Stimulated activated CD8-positive, alpha-beta memory T cell treated with anti-CD3 and anti-CD28 coated beads, Interleukin-12 subunit alpha, Interleukin-12 subunit beta, amount 100 ng/mL, for 24 hours (primary cell): Measurements from ENCODE around the gene DSCAM.

Experiments
- DNase-seq: peaks from one replicate; pipeline ENCODE4 v3.0.0-alpha.2; 2020; ENCODE audit errors: extremely low read depth

Gene DSCAM

DNA sequence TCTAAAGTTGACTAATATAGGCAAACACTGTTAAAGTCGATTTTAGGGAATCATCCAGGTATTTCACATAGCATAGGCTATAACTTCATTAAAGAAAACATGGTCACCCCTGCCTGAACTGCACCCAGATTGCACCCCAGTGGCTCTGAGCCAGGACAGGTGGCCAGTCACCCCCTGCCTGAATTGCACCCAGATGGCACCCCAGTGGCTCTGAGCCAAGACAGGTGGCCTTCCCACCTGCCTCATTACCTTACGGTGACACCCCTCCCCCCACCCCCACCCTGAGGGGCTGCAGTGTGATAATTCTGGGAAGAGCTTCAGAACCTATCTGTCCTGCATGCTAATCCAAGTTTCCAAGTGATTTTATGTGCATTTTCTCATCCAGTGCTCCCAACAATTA is 78.9 kb downstream of the DSCAM start:
- no peak for DNase-seq

DNA sequence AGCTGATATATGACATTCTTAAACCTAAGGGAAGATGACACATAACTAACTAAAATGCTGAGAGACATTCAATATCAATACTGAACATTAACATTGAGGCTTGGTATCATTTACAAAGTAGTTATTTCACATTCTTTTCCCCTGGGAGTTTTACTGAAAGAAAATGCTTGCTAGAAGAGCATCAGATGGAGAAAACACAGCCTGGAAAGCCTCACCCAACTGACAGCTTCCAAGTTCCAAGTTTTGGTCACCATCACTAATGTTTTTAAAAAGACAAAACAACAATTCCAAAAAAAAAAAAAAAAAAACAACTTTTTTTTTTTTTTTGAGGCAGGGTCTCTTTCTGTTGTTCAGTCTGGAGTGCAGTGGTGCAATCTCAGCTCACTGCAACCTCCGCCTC is 80.6 kb downstream of the DSCAM start:
- DNase-seq: no peak

DNA sequence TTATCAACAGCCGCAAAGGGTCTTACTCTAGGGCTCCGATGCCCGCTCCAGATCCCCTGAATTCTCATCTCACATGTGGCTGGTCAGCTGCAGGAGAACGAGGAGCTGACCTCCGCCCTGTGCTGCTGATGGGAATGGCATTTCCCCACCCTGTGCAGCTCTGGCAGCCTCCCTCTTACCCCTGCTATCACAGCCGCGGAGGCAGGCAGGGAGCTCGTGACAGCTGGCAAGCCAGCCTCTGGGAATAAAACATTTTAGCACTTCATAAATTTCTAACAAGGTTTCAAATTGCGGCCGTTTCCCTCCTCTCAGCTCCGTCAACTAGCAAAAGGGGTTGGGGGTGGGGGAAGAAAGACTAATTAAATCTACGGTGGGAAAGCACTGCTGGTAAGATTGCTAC is 81.1 kb downstream of the DSCAM start:
- DNase-seq: no peak

DNA sequence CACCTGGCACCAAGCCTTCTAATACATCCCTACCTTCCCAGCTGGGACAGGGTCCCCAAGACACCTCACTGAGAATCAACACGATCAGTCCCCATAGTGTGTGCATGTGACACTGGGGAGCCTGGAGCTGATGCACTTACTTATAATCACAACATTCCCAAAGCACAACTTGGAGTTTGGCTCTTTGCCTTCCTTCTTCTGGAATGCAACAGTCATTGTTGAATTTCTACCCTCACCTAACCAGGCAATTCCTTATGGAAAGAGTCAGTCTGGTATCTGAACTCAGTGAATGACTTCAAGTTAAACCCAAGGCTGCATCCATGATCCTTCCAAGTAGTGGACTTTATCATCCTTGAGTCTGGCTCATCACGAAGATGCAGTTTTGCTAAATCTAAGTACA is 86.1 kb downstream of the DSCAM start:
- no peak for DNase-seq

DNA sequence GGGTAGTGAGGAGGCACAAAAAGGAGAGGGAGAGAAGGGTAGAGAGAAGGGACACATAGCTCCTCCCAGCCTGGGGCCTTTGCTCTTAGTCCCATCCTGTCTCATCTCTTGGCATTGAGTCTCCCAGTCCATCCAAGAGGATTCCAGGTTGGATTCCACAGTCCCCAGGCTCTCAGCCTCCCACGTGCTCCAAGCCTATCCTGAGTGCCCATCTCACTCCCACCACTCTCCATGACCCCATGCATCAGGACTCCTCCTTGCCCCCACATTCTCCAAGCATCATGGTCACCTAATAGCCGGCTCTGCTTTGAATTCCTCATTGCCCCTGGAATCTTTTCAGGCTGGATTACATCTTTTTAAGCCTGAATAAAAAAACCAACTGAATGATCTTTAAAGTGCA is 87.9 kb downstream of the DSCAM start:
- no peak for DNase-seq

DNA sequence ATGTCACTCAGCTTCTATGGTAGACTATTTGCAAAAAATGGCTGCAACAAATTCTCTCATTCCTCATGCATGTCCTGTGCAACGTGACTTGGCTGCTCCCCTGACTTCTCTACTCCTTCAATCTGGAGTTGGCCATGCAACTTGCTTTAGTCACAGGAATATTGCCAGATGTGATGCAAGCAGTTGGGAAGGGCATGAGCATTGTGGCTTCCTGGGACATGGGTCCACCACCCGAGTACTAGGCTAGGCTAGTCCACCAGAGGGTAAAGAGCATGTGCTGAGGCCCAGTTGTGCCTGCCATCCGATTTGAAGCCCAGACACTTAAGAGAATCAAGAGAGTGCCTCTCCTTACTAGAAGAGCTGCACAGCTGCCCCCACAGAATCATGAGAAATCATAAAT is 89.6 kb downstream of the DSCAM start:
- no peak for DNase-seq

DNA sequence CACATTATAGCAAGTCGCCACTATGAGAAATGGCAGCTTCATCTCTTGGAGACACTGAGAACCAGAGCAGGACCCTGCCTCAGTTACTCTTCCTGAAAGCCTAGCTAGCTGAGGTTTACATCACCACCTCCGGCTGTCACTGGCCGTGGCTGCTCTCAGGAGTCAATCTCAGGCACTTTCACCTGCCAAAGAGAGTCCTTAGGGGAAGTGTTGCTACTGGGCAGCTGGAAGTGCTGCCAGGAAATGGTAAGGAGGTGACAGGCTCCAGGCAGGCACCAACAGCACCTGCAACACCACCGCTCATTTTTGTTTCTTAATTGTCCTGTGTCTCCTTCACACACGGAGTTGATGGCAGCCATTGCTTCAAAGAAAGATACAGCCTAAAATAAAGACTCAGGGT is 92.5 kb downstream of the DSCAM start:
- no peak for DNase-seq

DNA sequence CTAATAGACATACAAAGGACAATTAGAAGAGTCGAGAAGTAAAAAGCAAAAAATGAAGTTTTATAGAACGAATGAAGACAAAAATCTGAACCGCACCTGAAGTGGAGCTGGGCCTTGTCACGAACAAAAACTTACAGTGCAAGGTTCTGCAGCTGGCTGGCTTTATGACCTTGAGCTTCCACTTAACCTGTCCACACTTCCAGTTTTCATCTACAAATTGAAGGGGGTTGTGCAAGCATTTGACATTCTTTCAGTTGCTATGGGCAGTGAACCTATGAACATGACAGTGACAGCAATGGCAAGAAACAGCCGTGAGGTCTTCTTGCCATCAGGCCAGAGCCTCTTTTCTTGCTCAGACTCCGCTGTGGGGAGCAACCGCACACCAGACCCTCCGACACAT is 93.2 kb downstream of the DSCAM start:
- no peak for DNase-seq

GRCh38 chr21:40752125-40752524 is 94.8 kb downstream of the DSCAM start:
- no peak for DNase-seq

DNA sequence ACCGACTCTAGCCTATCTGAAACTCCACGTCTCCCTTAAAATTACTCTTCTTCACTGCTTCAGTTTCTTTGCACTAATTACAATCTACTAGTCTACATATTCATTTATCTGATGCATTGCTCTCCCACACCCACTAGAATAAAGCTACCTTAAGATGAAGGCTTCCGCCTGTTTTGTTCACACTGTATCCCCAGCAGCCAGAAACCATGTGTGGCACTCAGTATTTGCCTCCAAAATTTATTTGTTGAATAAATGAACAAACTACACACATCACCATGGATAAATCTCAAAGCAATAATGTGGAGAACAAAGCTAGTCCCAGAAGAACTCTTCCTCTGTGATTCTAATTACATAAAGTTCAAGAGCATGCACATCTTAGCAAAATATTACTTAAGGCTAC is 95.7 kb downstream of the DSCAM start:
- DNase-seq: no peak

- no peak for DNase-seq
Observed at GRCh38 chr21:40736145-40736544, 110.8 kb downstream of the DSCAM start.

- DNase-seq: no peak
Observed at GRCh38 chr21:40733024-40733397, 113.9 kb downstream of the DSCAM start.

- DNase-seq: no peak
Observed at GRCh38 chr21:40732253-40733023, 114.5 kb downstream of the DSCAM start.

GRCh38 chr21:40731206-40731605 is 115.8 kb downstream of the DSCAM start:
- no peak for DNase-seq

GRCh38 chr21:40730426-40730800 is 116.5 kb downstream of the DSCAM start:
- DNase-seq: no peak

DNA sequence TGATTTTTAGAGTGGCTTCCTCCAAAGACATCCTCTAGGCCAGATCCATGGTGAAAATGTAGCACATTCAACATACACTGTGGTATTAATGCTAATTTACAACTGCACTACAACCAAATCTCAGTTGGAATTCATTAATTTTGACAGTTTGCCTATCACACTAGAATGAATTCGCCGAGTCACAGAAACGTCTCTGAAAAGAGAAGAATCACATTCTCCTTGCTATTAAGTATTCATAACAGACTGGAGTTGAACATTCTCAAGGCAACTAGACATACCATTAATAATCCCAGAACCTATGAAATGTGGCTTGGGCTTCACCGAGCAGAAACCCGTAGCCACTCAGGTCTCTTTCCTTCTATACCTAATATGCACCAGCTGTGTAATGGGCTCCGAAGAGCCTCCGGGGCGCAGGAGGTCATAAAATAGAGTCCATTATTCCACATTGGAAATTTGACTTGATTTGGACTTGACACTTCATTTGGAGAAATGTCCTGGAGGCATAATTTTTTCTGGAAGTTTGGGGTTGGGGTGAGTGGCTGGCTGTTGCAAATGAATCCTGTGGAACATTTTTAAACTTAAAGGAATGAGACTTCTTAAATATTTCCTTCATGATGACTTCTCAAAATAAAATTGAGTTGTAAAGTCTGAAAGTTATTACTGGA is 117.1 kb downstream of the DSCAM start:
- DNase-seq: no peak

DNA sequence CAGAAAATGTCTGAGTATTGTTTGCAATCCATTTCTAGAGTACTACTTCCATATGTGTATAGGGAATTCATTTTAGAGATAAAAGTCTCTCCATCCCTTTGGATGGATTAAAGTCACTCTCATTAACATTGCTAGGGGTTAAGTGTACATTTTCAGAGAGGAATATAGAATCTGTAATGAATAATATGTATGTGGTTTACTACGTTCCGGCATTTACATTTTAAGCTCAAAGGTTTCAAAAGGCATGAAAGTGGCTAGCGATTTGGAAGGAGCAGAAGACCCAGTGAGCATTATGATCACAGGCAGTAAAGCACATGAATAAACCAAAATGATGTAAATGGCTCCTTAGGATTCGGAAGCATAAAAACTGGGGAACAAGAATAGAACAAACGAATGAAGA is 123.0 kb downstream of the DSCAM start:
- no peak for DNase-seq

DNA sequence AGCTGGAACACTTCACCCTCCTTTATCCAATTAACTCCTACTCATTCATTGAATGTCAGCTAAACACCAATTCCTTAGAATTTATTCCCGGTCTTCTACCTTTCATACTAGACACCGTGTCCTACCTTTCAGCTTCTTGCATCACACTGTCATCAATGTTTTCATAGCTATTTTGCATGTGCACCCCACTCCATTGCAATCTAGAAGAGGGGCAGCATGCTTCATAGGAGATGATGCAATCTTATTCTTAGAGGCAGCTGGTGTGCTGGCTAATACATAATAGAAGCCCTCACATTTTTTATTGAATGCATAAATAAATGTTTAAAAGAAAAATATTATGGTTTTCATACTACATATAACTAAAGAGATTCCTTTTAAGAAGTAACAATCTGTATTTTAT is 123.6 kb downstream of the DSCAM start:
- DNase-seq: no peak

GRCh38 chr21:40719615-40720014 is 127.3 kb downstream of the DSCAM start:
- DNase-seq: no peak

DNA sequence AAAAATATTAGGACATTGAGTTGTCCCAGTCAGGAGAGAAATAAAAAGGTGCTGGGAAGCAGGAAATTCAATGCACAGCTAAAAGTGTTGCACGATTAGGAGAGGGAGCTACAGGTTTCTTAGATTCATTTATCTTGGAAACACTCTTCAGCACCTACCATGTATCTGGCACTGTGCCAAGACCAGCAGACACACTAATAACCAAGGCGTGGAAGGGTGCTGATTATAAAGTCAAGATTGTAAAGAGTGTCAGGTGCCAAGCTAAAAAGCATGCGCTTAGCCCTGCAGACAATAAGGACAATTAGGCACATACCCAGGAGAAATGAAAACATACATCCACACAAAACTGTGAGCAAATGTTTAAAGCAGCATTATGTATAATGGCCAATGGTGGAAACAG is 129.9 kb downstream of the DSCAM start:
- DNase-seq: no peak

DNA sequence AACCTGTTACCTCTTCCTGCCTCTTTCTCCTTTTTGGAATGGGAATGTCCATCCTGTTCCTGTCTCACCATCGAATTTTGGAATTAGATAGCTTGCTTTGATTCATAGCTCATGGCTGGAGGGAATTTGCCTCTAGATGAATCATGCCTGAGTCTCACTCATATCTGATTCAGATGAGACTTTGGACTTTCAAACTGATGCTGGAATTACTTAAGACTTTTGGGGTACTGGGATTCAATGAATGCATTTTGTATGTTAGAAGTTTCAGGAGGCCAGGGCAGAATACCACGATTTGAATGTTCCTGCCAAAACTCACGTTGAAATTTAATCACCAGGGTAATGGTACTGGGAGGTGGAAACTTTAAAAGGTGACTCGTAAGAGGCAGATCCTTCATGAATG is 132.4 kb downstream of the DSCAM start:
- DNase-seq: no peak

DNA sequence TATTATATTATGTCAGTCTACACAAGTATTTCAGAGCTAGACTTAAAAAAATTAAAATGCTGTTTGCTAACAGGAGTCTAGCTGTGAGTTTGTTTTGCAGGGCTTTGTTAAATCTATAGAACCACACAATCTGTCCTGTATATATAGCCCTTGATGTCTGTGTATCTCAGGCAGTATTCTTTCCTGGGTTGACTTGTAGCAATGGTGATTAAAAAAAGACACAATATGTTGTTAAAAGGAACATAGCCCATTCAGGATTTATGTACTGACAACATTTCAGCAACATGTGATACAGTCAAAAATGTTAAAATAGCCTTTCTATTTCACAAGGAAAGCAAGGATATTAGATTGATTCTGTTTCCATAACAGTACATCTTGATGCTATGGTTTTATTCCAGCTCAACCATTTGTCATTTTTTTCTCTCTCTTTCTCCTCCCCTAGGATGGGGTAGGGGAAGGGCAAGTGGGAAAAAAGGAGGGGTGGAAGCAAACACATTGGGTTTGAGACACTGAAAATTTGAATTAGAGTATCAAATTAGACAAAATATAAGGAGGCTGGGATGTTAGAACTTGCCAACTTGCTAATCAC is 139.2 kb downstream of the DSCAM start:
- DNase-seq: no peak
